GM21529 (cell line): ENCODE results near the gene COL5A1.
"Not testable (repeated sequence)": the region's sequence is repeated elsewhere in the genome, so short reads cannot be mapped to it uniquely, and the experiment has no call there.

Experiments
- ATAC-seq: cut with Tn5 transposase; IDR thresholded peaks from one replicate; pipeline ENCODE4 v1.9.1; 2021; ENCODE audit not compliant: unreplicated experiment

COL5A1 gene

DNA sequence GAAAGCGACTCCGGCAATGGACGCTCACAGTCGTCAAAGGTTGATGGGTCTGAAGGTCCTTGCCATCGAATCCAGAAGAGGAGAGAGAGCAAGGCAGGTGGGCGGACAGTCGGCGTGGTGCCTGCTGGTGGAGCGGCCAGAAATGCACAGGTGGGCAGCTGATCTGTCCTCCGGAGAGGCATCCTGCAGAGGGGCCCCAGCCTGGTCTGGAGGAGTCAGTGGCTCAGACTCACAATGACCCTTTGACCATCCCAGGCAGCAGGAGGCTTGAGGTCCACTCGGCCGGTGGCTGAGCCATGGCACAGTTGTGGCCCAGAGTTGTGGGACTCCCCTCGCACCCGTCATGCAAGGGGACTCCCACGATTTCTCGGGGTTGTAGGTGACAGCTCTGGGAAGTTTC, 204.6 kb downstream of the COL5A1 start:
- ATAC-seq = no peak

DNA sequence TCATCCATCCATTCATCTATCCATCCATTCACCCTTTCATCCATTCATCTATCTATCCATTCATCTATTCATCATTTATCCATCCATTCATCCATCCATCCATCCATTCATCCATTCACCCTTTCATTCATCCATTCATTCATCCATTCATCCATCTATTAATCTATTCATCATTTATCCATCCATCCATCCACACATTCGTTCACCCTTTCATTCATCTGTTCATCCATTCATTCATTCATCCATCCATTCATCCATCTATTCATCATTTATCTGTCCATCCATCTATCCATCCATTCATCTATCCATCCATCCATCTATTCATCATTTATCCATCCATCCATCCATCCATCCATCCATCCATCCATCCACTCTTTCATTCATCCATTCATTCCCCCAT, 205.1 kb downstream of the COL5A1 start:
- no peak for ATAC-seq

DNA sequence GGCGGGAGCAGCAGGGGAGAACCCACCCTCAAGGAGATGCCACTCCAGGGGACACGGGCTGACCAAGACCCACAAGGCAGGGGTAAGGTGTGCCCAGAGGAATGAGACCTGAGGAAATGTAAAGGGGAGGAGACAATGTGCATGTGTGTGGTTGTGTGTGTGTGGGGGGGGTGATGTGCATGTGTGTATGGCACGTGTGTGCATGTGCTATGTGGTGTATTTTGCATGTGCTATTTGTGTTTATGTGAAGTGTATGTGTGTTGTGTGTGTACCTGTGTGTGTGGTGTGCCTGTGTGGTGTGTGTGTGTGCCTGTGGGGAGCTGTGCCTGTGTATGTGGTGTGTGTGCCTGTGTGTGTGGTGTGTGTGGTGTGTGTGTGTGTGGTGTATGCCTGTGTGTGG, 205.5 kb downstream of the COL5A1 start:
- ATAC-seq = no peak

DNA sequence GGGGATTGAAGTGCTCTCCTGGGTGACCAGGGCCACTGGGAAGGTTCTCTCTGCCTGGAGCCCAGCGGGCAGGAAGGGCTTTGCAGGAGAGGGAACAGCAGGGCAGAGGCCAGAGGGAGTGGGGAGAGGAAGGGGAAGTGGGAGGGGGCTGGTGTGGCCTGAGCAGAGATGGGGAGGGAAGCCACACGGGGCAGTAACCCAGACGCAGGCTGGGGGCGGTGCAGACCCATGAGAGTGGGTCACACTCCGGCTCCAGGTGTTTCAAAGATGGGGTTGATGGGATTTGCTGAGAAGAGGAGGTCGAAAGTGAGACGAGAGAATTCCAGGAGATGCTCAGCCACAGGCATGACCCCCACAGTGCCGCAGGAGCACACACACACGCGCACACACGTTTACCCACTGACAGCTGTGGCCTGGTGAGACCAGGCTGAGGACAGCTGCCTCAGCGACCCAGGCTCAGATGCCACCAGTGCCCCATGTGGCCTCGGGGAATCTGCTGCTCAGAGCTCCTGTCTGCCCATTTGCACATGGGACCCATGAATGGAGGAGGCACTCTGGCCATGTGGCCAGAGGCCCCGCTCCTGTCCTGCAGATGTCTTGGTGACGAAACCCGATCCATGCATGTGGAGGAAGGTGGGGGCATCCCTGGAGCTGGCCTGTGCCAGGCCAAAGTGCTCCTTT, 206.3 kb downstream of the COL5A1 start:
- ATAC-seq = no peak

DNA sequence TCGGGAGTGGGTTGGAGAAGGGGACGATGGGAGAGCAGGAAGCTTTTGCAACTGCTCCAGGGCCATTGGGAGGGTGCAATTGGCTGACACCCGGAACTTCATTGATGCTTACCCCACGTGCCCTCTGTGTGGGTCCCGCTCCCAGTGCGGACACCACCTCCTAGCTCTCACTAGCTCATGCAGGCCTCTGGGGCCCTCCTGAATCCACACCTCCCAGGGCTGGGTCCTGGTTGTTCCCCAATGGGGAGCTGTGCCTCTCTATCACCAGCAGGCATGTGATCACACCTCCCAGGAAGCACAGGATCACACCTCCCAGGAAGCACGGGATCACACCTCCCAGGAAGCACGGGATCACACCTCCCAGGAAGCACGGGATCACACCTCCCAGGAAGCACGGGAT, 206.9 kb downstream of the COL5A1 start:
- ATAC-seq = no peak

DNA sequence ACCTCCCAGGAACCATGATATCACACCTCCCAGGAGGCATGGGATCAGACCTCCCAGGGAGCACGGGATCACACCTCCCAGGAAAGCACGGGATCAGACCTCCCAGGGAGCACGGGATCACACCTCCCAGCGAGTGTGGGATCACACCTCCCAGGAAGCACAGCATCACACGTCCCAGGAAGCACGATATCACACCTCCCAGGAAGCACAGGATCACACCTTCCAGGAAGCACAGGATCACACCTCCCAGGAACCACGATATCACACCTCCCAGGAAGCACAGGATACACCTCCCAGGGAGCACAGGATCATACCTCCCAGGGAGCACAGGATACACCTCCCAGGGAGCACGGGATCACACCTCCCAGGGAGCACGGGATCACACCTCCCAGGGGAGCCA, 209.0 kb downstream of the COL5A1 start:
- no peak for ATAC-seq

DNA sequence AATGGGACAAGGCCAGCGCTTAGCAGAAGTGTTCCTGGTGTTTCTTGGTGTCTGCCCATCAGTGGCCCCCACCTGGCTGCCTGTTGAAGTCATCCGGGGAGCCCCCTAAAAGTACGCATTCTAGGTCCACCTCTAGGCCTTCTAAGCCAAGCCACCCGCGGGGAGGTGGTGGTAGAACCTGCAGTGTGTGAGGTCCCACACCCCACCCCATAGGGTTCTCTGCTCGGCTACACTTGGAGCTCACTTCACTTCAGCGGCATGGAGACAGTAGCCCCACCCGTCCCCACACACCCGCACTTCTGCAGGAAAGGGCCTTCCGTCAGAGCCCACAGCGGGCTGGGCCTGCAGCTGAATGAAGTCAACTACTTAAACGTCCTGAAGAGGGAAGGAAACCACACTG, 209.4 kb downstream of the COL5A1 start:
- no peak for ATAC-seq

DNA sequence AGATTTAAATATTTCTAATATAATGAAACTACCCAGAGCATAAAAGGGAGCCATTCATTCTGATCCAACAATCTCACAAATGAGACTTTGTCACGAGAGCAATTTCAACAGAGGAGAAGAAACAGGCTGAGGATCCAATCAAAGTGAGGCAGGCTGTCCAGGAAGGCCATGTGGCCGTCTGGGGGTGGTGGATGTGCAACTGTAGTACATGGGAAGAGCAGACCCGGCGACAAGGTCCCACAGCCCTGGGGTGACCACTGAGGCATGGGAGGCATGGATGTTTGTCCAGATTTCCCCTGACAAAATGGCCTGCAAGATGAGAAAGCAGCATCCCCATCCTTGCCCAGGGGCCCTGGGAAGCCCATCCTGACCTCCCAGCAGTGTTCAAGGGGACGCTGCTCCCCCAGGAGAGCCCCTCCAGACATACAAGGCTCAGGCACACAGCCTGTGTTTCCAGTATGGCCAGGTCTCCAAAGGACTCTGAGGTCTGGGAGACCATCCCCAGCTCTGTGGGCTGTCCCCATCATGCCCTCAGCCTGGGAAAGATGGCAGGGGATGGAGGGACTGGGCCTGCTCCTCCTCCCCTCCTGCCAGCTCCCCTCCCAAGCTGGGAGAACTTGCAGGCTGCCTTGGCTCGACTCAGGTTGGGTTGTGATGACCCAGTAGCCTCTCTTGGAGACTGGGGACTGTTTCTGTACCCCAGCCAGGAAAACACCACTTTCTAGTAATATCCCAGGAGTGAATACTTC, 211.5 kb downstream of the COL5A1 start:
- ATAC-seq = no peak

DNA sequence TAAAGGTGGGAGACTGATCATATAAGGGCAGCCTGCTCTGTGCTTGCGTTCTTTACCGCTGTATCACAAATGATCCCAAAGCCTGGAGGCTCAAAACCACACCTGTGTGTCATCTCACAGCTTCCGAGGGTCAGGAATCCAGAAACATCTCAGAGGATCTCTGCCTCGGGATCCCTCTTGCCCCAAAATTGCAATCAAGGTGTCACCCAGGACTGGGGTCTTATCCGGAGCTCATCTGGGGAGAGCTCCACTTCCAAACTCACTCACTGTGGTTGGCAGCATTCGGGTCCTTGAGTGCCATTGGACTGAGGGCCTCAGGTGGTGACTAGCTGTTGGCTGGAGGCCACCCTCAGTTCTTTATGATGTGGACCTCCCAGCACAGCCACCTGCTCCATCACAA, 212.3 kb downstream of the COL5A1 start:
- ATAC-seq = no peak

DNA sequence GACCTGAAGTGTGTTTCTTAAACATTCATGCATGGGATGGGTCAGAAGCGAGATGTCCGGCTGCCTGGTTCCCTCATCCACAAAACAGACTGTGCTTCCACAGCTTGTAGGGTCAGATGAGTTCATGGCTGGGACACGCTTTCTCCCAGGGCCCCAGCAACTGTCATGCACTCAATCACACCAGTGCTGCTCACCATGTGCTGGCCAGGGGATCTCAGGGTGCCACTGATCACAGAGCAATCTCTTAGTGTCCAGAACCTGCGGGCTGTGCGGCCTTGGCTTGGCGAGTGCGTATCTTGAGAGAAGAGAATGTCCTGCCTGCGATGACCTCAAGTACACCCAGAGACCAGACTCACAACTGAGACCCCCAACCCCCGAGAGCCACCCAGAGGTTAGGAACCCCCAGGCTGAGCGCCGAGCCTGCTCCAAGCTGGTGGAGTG, 213.0 kb downstream of the COL5A1 start:
- ATAC-seq = no peak

DNA sequence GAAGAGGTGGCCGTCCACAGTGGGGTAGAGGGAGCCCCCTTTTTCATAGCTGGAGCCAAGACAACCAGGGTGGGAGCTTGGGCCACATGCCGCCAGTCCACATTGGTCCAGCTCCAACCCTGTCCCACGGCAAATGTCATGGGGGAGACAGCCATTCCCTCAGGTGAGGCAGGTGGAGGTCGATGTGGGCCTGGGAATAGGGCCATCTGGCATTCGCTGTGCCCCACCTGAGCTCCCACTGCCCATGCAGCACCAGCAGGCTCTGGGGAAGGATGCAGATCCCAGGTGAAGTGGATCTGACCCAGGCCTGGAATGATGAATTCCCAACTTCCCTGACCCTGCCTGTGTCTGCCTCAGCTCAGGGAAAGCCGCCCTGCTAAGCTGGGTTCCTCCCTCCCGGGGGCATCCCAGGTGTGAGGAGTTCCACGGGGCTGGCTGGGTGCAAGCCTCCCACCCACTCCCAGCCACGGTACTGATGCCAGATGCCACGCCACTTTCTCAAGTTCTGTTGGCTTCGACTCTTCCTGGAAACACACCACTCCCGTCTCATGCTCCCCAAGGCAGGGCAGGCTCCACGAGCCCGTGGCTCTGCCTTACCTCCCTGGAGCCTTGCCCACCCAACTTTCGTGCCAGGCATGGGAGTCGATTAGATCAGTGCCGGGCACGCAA, 213.8 kb downstream of the COL5A1 start:
- no peak for ATAC-seq

DNA sequence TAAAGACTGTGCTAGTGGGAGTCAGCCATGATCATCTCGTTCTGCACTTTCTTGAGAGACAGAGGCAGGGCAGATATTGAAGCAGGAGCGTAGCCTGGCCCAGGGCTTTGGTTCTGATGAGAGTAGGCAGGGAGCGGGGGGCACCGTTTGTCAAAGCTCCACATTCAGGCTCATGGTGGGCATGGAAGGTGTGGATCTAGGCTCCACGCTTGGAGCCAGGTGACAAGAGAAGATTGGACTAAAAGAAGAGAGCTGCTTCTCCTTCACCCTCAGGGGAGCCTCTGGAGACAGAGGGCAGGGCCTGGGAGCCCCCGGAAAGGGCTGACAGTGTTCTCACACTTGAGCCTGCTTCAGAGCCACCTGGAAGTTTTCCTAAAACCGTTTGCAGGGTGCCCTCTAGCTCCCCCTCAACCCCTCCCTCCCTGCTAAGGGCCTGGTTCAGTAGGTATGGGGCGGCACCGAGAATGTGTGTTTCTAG, 214.3 kb downstream of the COL5A1 start:
- no peak for ATAC-seq

DNA sequence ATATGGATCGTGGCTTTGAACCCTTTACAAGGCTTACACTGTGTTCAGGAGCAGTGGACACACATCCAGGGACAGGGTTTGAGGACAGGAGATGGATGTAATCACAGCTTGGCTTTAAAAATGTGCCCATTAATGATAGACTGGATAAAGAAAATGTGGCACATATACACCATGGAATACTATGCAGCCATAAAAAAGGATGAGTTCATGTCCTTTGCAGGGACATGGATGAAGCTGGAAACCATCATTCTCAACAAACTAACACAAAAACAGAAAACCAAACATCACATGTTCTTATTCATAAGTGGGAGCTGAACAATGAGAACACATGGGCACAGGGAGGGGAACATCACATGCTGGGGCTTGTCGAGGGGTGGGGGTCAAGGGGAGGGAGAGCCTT, 215.8 kb downstream of the COL5A1 start:
- ATAC-seq = not testable (repeated sequence)

DNA sequence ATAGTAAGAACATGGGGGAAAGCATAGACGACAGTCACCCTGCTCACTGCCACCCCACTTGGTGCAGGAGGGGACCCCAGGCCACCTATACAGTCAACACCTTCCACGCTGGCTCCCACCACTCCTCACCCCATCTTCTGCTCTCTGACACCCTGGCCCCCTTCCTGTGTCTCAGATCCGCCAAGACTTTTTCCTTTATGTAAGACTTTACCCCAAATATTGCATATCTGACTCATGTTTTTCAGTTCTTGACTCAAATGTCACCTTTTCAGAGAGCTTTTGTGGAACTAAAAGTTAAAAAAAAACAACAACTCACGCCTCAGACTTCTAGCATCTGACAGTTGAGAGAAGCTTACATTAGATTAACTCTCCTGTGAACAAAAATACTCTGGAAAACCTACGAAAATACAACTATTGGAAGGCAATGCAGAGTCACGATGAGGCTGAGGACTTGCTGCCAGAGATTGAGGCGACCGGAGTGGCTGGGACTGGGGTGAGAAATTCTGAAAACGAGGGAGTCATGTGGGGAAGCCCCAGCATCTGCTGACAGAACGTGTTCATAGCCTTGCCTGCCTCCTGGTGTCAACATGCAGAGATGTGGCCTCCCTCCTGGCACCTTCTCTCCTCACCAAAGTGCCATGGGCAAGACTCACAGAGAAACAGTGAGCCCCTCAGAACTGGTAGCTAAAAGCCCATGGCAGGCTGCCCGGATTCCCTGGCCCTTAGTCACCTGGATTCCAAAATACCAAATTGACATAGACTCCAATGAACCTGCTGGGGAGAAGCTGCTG, 216.6 kb downstream of the COL5A1 start:
- peak; percentile 85 for ATAC-seq

DNA sequence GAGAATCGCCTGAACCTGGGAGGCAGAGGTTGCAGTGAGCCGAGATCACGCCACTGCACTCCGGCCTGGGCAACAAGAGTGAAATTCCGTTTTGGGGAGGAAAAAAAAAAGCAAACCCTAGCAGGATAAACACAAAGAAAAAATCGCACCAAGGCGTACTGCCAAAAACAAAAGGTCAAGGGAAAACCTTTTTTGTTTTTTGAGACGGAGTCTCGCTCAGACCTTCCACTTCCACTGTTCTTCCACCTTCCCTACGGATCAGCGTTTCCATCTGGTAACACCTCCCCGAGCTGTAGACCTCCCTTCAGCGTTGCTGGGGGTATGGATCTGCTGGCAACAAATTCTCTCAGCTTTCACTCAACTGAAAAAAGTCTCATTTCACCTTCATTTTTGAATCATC, 218.9 kb downstream of the COL5A1 start:
- ATAC-seq = no peak

DNA sequence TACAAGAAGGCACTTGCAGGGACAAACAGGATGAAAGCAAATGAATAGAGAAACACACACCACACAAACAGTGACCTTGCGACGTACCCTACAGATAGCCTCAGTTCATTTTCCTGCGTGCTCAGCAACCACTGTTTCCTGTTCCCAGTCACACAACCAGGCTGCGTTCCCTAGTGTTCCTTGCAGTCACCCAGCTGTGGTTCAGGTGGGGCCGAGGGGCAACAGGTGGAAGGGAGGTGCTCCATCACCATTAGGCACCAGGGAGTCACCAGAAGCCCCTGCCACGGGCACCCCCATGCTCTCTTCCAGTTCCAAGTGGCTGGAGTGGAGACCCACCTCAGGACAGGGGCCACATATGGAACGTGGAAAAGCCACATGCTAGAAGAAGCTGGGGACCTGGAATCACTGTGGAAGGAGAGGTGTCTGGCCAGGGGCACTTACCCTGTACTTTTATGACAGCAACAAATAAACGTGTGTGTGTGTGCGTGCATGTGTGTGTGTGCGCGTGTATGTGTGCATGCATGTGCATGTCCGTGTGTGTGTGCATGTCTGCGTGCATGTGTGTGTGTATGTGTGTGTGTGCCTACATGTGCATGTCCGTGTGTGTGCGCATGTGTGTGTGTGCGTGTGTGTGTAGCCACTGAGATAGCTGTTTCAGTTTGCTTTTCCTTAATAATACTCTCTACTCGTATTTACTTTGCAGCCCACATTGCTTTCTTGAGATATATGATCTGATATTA, 220.2 kb downstream of the COL5A1 start:
- ATAC-seq = no peak

DNA sequence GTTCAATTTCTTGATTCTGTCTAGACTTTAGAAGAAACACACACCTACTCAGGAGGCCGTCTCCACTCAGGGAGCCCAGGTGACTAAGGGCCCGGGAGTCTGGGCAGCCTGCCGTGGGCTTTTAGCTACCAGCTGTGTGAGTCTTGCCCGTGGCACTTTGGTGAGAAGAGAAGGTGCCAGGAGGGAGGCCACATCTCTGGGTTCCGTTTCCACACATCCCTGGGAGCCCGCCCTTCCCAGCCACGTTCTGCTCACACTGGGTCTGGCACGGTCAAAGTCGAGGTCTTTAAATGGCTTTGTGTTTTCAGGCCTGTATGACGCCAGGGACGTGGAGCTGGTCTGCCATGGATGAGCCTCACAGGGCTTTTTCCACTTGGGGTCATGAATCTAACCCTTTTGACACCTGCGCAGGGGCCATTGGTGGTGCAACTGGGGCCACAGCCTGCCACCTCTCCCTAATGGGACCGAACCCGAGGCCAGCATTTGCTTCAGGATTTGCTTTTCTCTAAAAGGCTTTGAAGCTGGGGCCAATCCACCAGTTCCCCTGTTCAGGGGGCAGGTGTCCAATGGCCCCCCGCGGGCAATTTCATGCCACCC, 221.8 kb downstream of the COL5A1 start:
- ATAC-seq = no peak

DNA sequence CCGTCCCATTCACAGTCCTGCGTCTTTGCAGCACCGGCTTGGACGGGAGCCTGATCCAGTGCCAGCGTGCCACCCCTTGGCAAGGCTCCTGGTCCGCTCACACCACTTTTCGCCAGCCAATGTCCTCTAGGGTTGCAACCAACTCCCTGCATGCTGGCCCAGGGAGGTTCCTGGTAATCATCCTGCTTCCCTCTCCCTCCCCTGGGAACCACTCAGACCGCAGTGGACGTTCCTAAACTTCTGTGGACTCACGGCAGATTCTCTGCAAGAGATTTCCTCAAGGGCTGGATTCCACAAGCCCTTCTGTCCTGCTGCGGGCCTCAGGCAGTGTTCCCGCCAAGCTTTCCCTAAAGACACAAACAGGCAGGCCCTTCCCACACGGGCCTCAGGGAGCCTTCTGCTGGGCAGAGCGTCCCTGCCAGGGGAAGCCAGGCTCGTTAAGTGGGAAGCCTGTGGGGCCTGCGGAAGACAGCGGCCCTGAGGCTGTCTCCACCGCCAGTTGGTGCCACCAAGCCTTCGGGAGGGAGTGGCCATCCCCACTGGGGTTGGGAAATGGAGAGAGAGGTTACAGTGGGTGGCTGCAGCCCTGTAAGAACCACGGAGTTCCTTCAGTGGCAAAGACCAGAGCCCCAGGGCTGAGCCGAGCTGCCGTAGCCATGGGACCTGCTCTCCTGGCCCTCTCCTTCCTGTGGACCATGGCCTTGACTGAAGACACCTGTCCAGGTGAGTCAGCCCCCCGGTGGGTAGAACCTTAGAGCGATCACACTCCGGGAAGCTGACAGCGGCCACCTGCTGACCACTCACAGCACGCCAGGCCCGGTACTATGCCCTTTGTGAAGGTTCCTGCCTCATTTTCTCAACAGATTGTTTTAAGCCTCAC, 222.6 kb downstream of the COL5A1 start:
- ATAC-seq = no peak

DNA sequence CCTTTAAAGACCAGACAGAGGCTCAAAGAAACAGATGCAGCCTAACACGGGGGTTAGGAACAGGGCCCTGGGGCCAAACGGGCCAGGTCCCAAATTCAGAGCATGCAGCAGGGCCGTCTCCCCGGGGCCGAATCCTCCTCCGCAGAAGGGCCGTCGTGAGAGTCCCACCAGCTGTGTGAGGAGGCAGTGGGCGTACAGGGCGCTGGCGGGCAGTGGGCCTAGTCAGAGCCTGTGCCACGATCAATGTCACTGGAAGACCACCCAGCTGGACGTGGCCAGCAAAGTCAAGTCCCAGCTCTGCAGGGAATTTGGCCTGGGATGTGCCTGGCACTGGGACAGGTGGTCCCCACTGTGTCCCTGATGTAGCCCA, 223.2 kb downstream of the COL5A1 start:
- no peak for ATAC-seq
